ENCODE data around the gene HNRNPA1.

GRCh38 chr12:54292931-54293241, 12.4 kb downstream of the HNRNPA1 start:
- TF ChIP-seq EZH2 (IDR thresholded peaks at IDR 0.05), result no peak
- TF ChIP-seq FOXP2 (optimal IDR thresholded peaks at IDR 0.05; ENCODE audit: control extremely low read depth, extremely low read length, insufficient read depth), result no peak

Data from SK-N-MC (cell line).